Measurements from ENCODE around the gene CCDC70.

Gene CCDC70

GRCh38 chr13:51912091-51912490 is 50.3 kb downstream of the CCDC70 start:
- no peak for DNase-seq

- no peak for DNase-seq
Observed at GRCh38 chr13:51912511-51913225, 50.9 kb downstream of the CCDC70 start.

- DNase-seq: no peak
Observed at GRCh38 chr13:51913421-51914136, 51.8 kb downstream of the CCDC70 start.

GRCh38 chr13:51914137-51914493 is 52.3 kb downstream of the CCDC70 start:
- DNase-seq: no peak

Measured in DMS 273 treated with DMSO at 0.1 percent for 48 hours (cell line).